KMS-11 (cell line): ENCODE results near the gene RPTOR.

ENCODE experiments used
- H2AFZ ChIP-seq: fragments of 200-600 bp; sonication (generic); 2 replicates; pipeline ENCODE4 v1.6.1; 2016; ENCODE audit warnings: antibody characterized with exemption, mixed run types, low read depth
- H3K27ac ChIP-seq: fragments of 200-600 bp; sonication (generic); 2 replicates; pipeline ENCODE4 v1.6.1; 2016; ENCODE audit warnings: mild to moderate bottlenecking, mixed run types
- H3K27me3 ChIP-seq: fragments of 200-600 bp; sonication (generic); 2 replicates; pipeline ENCODE4 v1.6.1; 2017; ENCODE audit warnings: mild to moderate bottlenecking, low read depth, mixed run types, moderate library complexity; ENCODE audit not compliant: insufficient read depth
- H3K36me3 ChIP-seq: fragments of 200-600 bp; sonication (generic); 2 replicates; pipeline ENCODE4 v1.6.1; 2017; ENCODE audit warnings: mild to moderate bottlenecking, mixed run types; ENCODE audit not compliant: insufficient read depth
- H3K4me1 ChIP-seq: fragments of 200-600 bp; sonication (generic); 2 replicates; pipeline ENCODE4 v1.6.1; 2016; ENCODE audit warnings: mild to moderate bottlenecking, low read depth, mixed run types; ENCODE audit not compliant: poor library complexity, severe bottlenecking
- H3K4me2 ChIP-seq: fragments of 200-600 bp; sonication (generic); 2 replicates; pipeline ENCODE4 v1.7.0; 2016; ENCODE audit warnings: mild to moderate bottlenecking, mixed run types
- H3K4me3 ChIP-seq: fragments of 200-600 bp; sonication (generic); IDR thresholded peaks from 2 replicates; pipeline ENCODE4 v1.6.1; 2017; ENCODE audit warnings: low read depth, low read length, mixed read lengths; ENCODE audit not compliant: insufficient read depth
- H3K79me2 ChIP-seq: fragments of 200-600 bp; sonication (generic); 2 replicates; pipeline ENCODE4 v1.6.1; 2016; ENCODE audit warnings: low read depth, mixed run types; ENCODE audit not compliant: insufficient read depth
- H3K9ac ChIP-seq: fragments of 200-600 bp; sonication (generic); 2 replicates; pipeline ENCODE4 v1.6.1; 2016; ENCODE audit warnings: mild to moderate bottlenecking, mixed run types
- H4K20me1 ChIP-seq: fragments of 200-600 bp; sonication (generic); 2 replicates; pipeline ENCODE4 v1.6.1; 2016; ENCODE audit warnings: mild to moderate bottlenecking, mixed run types; ENCODE audit not compliant: insufficient read depth
- TF ChIP-seq, protein P1 (sequence below): fragments of 200-600 bp; sonication (generic); conservative IDR thresholded peaks from 2 replicates; pipeline ENCODE4 v1.6.1; 2017; ENCODE audit warnings: low read depth, mild to moderate bottlenecking, antibody characterized with exemption, low read length, moderate library complexity, mixed read lengths

RPTOR gene

GRCh38 chr17:80758481-80759376 lies 214.1 kb downstream of the RPTOR start:
- no peaks in the 10 kb centered on the region for H4K20me1 ChIP-seq
- H3K9ac ChIP-seq, result no peak overlapping the region
- H3K4me1 ChIP-seq, result no peaks in the 10 kb centered on the region
- no peak overlapping the region for H3K4me2 ChIP-seq
- H3K36me3 ChIP-seq, result no peaks in the 10 kb centered on the region
- no peak overlapping the region for H3K27ac ChIP-seq
- H3K27me3 ChIP-seq, result no peaks in the 10 kb centered on the region
- H3K79me2 ChIP-seq, result no peaks in the 10 kb centered on the region
- H3K4me3 ChIP-seq, result no peak overlapping the region
- H2AFZ ChIP-seq, result no peak overlapping the region
- TF ChIP-seq, protein P1, sequence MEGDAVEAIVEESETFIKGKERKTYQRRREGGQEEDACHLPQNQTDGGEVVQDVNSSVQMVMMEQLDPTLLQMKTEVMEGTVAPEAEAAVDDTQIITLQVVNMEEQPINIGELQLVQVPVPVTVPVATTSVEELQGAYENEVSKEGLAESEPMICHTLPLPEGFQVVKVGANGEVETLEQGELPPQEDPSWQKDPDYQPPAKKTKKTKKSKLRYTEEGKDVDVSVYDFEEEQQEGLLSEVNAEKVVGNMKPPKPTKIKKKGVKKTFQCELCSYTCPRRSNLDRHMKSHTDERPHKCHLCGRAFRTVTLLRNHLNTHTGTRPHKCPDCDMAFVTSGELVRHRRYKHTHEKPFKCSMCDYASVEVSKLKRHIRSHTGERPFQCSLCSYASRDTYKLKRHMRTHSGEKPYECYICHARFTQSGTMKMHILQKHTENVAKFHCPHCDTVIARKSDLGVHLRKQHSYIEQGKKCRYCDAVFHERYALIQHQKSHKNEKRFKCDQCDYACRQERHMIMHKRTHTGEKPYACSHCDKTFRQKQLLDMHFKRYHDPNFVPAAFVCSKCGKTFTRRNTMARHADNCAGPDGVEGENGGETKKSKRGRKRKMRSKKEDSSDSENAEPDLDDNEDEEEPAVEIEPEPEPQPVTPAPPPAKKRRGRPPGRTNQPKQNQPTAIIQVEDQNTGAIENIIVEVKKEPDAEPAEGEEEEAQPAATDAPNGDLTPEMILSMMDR, result no peak

GRCh38 chr17:80759377-80759673 lies 214.7 kb downstream of the RPTOR start:
- Histone ChIP-seq H3K4me3 (no peak overlapping the region), H3K4me2 (no peak overlapping the region), H3K9ac (no peak overlapping the region), H3K4me1 (no peaks in the 10 kb centered on the region), H3K27ac (no peak overlapping the region), H2AFZ (no peak overlapping the region), H3K36me3 (no peaks in the 10 kb centered on the region), H3K79me2 (no peaks in the 10 kb centered on the region), H3K27me3 (no peaks in the 10 kb centered on the region), H4K20me1 (no peaks in the 10 kb centered on the region)
- TF ChIP-seq, protein P1, result no peak

DNA sequence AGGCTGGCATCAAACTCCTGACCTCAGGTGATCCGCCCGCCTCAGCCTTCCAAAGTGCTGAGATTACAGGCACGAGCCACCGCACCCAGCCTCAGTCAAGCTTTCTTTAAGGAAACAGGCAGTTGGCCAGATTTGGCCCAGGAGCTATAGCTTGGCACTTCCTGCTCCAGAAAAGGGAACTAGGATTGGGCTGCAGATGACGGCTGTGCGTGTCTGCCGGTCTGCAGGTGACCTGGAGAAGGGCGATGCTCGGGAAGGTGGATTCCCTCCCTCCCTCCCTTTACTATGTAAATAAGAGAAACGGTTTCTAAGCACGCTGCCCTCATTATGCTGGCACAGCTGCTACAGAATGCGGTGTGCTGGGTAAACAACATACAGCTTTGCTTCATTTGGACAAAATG lies 215.9 kb downstream of the RPTOR start:
- TF ChIP-seq, protein P1, result no peak
- Histone ChIP-seq H3K27me3 (no peaks in the 10 kb centered on the region), H3K27ac (no peak overlapping the region), H3K9ac (no peak overlapping the region), H3K36me3 (no peaks in the 10 kb centered on the region), H2AFZ (no peak overlapping the region), H3K4me1 (no peaks in the 10 kb centered on the region), H3K79me2 (no peaks in the 10 kb centered on the region), H3K4me2 (no peak overlapping the region), H4K20me1 (no peaks in the 10 kb centered on the region), H3K4me3 (no peak overlapping the region)

DNA sequence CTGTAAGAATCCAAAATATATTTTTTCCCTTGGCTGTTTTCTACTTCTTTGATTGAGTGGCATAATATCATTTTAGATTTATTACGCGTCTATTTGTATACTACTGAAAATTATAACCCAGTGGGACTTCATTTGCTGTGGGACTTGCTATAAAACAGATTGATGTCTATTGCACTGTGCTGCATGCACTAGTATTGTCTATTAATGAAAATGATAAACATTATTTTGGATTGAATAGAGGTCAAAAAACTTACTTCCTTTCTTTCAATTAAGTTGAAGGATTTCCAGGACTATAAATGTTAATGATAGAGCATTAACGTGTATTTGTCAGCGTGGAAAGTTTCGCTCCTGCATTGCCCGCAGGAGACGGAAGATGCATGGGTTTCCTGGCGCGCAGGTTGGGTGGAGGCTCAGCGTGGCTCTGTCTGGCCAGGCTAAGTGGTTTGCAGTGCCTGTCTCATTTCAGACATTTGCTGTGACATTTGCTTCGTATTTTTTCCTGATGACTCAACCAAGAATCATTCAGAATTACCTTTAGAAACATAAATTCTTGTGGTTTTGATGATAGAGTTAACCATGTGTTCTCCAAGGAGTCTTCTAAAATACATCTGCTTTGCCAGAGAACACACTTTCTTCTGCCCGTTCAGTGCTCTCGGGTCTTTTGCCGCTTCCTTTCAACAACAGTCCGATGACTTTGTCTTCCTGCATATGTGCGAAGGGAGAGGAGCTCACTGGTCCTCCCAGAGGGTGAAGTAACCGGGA lies 216.7 kb downstream of the RPTOR start:
- Histone ChIP-seq H3K36me3 (no peaks in the 10 kb centered on the region), H3K27me3 (no peaks in the 10 kb centered on the region), H3K79me2 (no peaks in the 10 kb centered on the region), H3K27ac (no peak overlapping the region), H2AFZ (no peak overlapping the region), H3K4me1 (no peaks in the 10 kb centered on the region), H3K4me2 (no peak overlapping the region), H3K9ac (no peak overlapping the region), H4K20me1 (no peaks in the 10 kb centered on the region), H3K4me3 (no peak overlapping the region)
- TF ChIP-seq, protein P1, result no peak
